Thyroid gland (tissue), 4 donors: ENCODE results near the gene SUMF1. TPM values are rescaled to one million over a fixed set of nuclear protein-coding genes. Genes with fewer than 3 reads are reported as not detected.

Experiments
- DNase-seq, 2 donors: peaks; one replicate each; pipeline ENCODE4 v3.0.0-alpha.2; 2019
- H3K27ac ChIP-seq, 3 donors: fragments of 200-600 bp; sonication (generic); 1 replicate in 2 of 3; 2 replicates in 1 of 3; pipeline ENCODE4 v1.5.1; 2016 to 2019; ENCODE audit warnings: mild to moderate bottlenecking in 1 of 3, moderate library complexity in 1 of 3
- H3K27me3 ChIP-seq: fragments of 200-600 bp; sonication (generic); one replicate; pipeline ENCODE4 v1.5.1; 2019
- H3K36me3 ChIP-seq, 2 donors: fragments of 200-600 bp; sonication (generic); one replicate each; pipeline ENCODE4 v1.5.1; 2016 to 2019
- H3K4me1 ChIP-seq, 2 donors: fragments of 200-600 bp; sonication (generic); one replicate each; pipeline ENCODE4 v1.5.1; 2017 to 2019
- H3K4me3 ChIP-seq, 3 donors: fragments of 200-600 bp; sonication (generic); replicated peaks in 1 of 3; 1 replicate in 2 of 3; 2 replicates in 1 of 3; pipeline ENCODE4 v1.5.1; 2016; ENCODE audit warnings: mild to moderate bottlenecking in 1 of 3
- H3K9me3 ChIP-seq: fragments of 200-600 bp; sonication (generic); one replicate; pipeline ENCODE4 v1.5.1; 2017
- CTCF ChIP-seq, 6 experiments: fragments of 200-600 bp in 3 of 6; fragments of 450-650 bp in 3 of 6; sonication (generic) in 3 of 6; IDR thresholded peaks; one replicate each; pipeline ENCODE4 v1.5.1; 2016 to 2019; ENCODE audit warnings: antibody characterized with exemption in 6 of 6, mild to moderate bottlenecking in 2 of 6, inconsistent platforms in 1 of 6, moderate library complexity in 1 of 6
- POLR2A ChIP-seq, 2 donors: fragments of 450-650 bp; IDR thresholded peaks; one replicate each; pipeline ENCODE4 v1.6.1; 2017; ENCODE audit warnings: antibody characterized with exemption in 2 of 2, mild to moderate bottlenecking in 2 of 2, moderate library complexity in 1 of 2
- WGBS, 2 donors: methylation state at CpG; one replicate each; pipeline ENCODE4 v1.1.5; 2017; 5-methylcytosine and 5-hydroxymethylcytosine counted together
- intact Hi-C: fragments of 100-400 bp; cut with DNase I; formaldehyde crosslinking; loops from one replicate; pipeline ENCODE4 v1.15.1; 2023
- total RNA-seq, 4 donors: library from RNA; depleted of rRNA; stranded (reverse); fragments of >200 nt; gene quantifications; one replicate each; pipeline ENCODE4 v1.2.3, GENCODE V29; 2016

Gene SUMF1
- total RNA-seq, 4 donors from 2014 or later, result 58.8 to 98.3 (median 74.5) TPM

- DNase-seq, result no peak
- Histone ChIP-seq H3K36me3 (no peaks in the 10 kb centered on the region), H3K27ac (no peak overlapping the region), H3K9me3 (no peaks in the 10 kb centered on the region), H3K27me3 (no peaks in the 10 kb centered on the region), H3K4me1 (no peaks in the 10 kb centered on the region), H3K4me3 (no peak overlapping the region)
- 98 to 99% methylated on average over 2 of the region's 2 CpGs for WGBS, 2 donors
- TF ChIP-seq POLR2A (IDR thresholded peaks at IDR 0.05), result no peak
- no peak for TF ChIP-seq CTCF (IDR thresholded peaks at IDR 0.05)
- intact Hi-C loops, result no loop called here
These were observed 62.2 kb downstream of the SUMF1 start for GRCh38 chr3:4404881-4405280.

- Histone ChIP-seq H3K9me3 (no peaks in the 10 kb centered on the region), H3K36me3 (no peaks in the 10 kb centered on the region), H3K27ac (no peak overlapping the region), H3K4me3 (no peak overlapping the region), H3K4me1 (no peaks in the 10 kb centered on the region), H3K27me3 (no peaks in the 10 kb centered on the region)
- no peak for DNase-seq
- WGBS, 2 donors, result 88 to 96% methylated on average over 4 of the region's 4 CpGs
- intact Hi-C loops, result no loop called here
- TF ChIP-seq CTCF (IDR thresholded peaks at IDR 0.05), result no peak
- TF ChIP-seq POLR2A (IDR thresholded peaks at IDR 0.05), result no peak
These were observed 65.6 kb downstream of the SUMF1 start for GRCh38 chr3:4401441-4401840.

GRCh38 chr3:4399476-4399875 is 67.6 kb downstream of the SUMF1 start:
- no peaks in the 10 kb centered on the region for H3K27me3 ChIP-seq
- H3K9me3 ChIP-seq, result no peaks in the 10 kb centered on the region
- 84 to 86% methylated on average over 7 of the region's 7 CpGs for WGBS, 2 donors
- H3K4me3 ChIP-seq, result no peak overlapping the region
- intact Hi-C loops, result no loop called here
- H3K4me1 ChIP-seq, result no peaks in the 10 kb centered on the region
- H3K27ac ChIP-seq, result no peak overlapping the region
- no peak for DNase-seq
- no peak for TF ChIP-seq POLR2A (IDR thresholded peaks at IDR 0.05)
- no peak for TF ChIP-seq CTCF (IDR thresholded peaks at IDR 0.05)
- H3K36me3 ChIP-seq, result no peaks in the 10 kb centered on the region

GRCh38 chr3:4398941-4399245 is 68.2 kb downstream of the SUMF1 start:
- Histone ChIP-seq H3K27me3 (no peaks in the 10 kb centered on the region), H3K9me3 (no peaks in the 10 kb centered on the region), H3K36me3 (no peaks in the 10 kb centered on the region), H3K27ac (no peak overlapping the region), H3K4me3 (no peak overlapping the region), H3K4me1 (no peaks in the 10 kb centered on the region)
- intact Hi-C loops, result no loop called here
- DNase-seq, result no peak
- 81 to 88% methylated on average over 7 of the region's 7 CpGs for WGBS, 2 donors
- TF ChIP-seq POLR2A (IDR thresholded peaks at IDR 0.05) (no peak), CTCF (IDR thresholded peaks at IDR 0.05) (no peak)

- H3K4me1 ChIP-seq, result no peaks in the 10 kb centered on the region
- H3K4me3 ChIP-seq, result no peak overlapping the region
- no peaks in the 10 kb centered on the region for H3K27me3 ChIP-seq
- TF ChIP-seq POLR2A (IDR thresholded peaks at IDR 0.05) (no peak), CTCF (IDR thresholded peaks at IDR 0.05) (no peak)
- no peaks in the 10 kb centered on the region for H3K36me3 ChIP-seq
- H3K27ac ChIP-seq, result no peak overlapping the region
- intact Hi-C loops, result no loop called here
- DNase-seq, result no peak
- H3K9me3 ChIP-seq, result no peaks in the 10 kb centered on the region
- 87 to 91% methylated on average over 4 of the region's 4 CpGs for WGBS, 2 donors
These were observed 68.7 kb downstream of the SUMF1 start for GRCh38 chr3:4398120-4398940.
